Smooth muscle cell (in vitro differentiated cells): Measurements from ENCODE around the gene PHF12. TPM values are rescaled to one million over a fixed set of nuclear protein-coding genes. Genes with fewer than 3 reads are reported as not detected.

Source experiments
- DNase-seq: peaks from one replicate; lab custom pipeline; 2025; ENCODE audit not compliant: unreplicated experiment; lab: John Stamatoyannopoulos, UW
- H2AFZ ChIP-seq: fragments of 200-600 bp; sonication (generic); 2 replicates; pipeline ENCODE4 v1.6.0; 2016; ENCODE audit warnings: antibody characterized with exemption, low read depth, mild to moderate bottlenecking
- H3F3A ChIP-seq: fragments of 200-600 bp; sonication (generic); 2 replicates; pipeline ENCODE4 v1.6.0; 2017; ENCODE audit warnings: antibody characterized with exemption, low read depth
- H3K27ac ChIP-seq: fragments of 200-600 bp; sonication (generic); 2 replicates; pipeline ENCODE4 v1.5.1; 2016; ENCODE audit warnings: low read depth, mild to moderate bottlenecking
- H3K27me3 ChIP-seq: fragments of 200-600 bp; sonication (generic); 2 replicates; pipeline ENCODE4 v1.6.1; 2016; ENCODE audit warnings: low read depth, mild to moderate bottlenecking
- H3K36me3 ChIP-seq: fragments of 200-600 bp; sonication (generic); 2 replicates; pipeline ENCODE4 v1.5.1; 2016; ENCODE audit warnings: low read depth
- H3K4me1 ChIP-seq: fragments of 200-600 bp; sonication (generic); 2 replicates; pipeline ENCODE4 v1.5.1; 2016; ENCODE audit warnings: low read depth
- H3K4me2 ChIP-seq: fragments of 200-600 bp; sonication (generic); 2 replicates; pipeline ENCODE4 v1.6.0; 2016; ENCODE audit warnings: mild to moderate bottlenecking
- H3K4me3 ChIP-seq: fragments of 200-600 bp; sonication (generic); 2 replicates; pipeline ENCODE4 v1.5.1; 2016; ENCODE audit warnings: mild to moderate bottlenecking
- H3K79me2 ChIP-seq: fragments of 200-600 bp; sonication (generic); 2 replicates; pipeline ENCODE4 v1.6.0; 2016; ENCODE audit warnings: low read depth, mild to moderate bottlenecking
- H3K9ac ChIP-seq: fragments of 200-600 bp; sonication (generic); 2 replicates; pipeline ENCODE4 v1.6.0; 2016; ENCODE audit warnings: low read depth
- H3K9me3 ChIP-seq: fragments of 200-600 bp; sonication (generic); replicated peaks from 2 replicates; pipeline ENCODE4 v1.5.1; 2016; ENCODE audit warnings: low read depth
- H4K20me1 ChIP-seq: fragments of 200-600 bp; sonication (generic); 2 replicates; pipeline ENCODE4 v1.6.0; 2016; ENCODE audit warnings: low read depth
- WGBS: methylation state at CpG from one replicate; pipeline ENCODE4 v1.1.7; 2016; ENCODE audit warnings: low lambda C conversion rate; 5-methylcytosine and 5-hydroxymethylcytosine counted together
- polyA plus RNA-seq: library from polyadenylated mRNA; unstranded; fragments of >200 nt; fragmentation: Nextera tagmentation; extraction: Ambion mirVana; gene quantifications from 2 replicates; pipeline ENCODE4 v1.2.1, GENCODE V29; 2016
- total RNA-seq: library from RNA; depleted of rRNA; stranded (reverse); fragments of >200 nt; gene quantifications from 2 replicates; pipeline ENCODE4 v1.2.3, GENCODE V29; 2014
- TF ChIP-seq, protein P1 (sequence below): fragments of 200-600 bp; sonication (generic); IDR thresholded peaks from 2 replicates; pipeline ENCODE4 v1.5.1; 2017; ENCODE audit warnings: borderline replicate concordance, mild to moderate bottlenecking, antibody characterized with exemption; ENCODE audit not compliant: insufficient read depth, poor library complexity, severe bottlenecking

The PHF12 gene
- total and polyA plus RNA-seq, 2 experiments from 2014 or later, result 14.0 to 18.9 TPM

DNA sequence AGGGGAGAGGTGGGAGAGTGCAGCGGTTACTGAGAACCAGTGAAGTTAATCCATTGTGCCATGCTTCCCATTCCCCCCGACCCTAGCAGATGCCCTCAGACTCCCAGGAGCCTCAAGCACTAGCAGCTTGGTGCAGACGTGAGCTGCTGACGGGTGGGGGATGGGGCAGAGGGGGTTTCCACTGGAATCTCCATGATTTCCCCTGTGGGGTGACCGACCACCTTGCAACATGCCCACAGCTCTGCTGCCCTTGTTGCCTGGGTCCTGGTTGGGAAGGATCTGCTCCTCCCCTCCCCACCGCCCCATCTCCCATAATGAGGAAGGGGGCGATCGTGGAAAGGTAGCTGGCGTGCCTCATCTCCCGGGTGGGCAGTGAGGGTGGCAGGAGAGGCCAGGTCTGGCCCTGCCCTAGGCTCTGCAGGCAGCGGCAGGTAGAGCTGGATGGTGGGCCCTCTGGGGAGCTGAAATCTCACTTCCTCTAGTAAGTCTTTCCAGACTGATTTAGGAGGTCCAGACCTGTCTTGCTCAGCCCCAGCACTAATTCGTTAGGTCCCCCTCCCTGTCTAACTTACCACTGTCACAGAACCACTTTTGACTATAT lies 63.3 kb downstream of the PHF12 start:
- Histone ChIP-seq H4K20me1 (no peaks in the 10 kb centered on the region), H3K9me3 (no peaks in the 10 kb centered on the region), H3K79me2 (no peaks in the 10 kb centered on the region), H3K4me3 (no peak overlapping the region), H3K27me3 (no peaks in the 10 kb centered on the region), H2AFZ (no peak overlapping the region), H3K27ac (no peak overlapping the region), H3F3A (no peaks in the 10 kb centered on the region), H3K4me1 (no peaks in the 10 kb centered on the region), H3K4me2 (no peak overlapping the region), H3K36me3 (no peaks in the 10 kb centered on the region), H3K9ac (no peak overlapping the region)
- no peak for DNase-seq
- WGBS, result 95% methylated on average over 12 of the region's 12 CpGs
- TF ChIP-seq, protein P1, sequence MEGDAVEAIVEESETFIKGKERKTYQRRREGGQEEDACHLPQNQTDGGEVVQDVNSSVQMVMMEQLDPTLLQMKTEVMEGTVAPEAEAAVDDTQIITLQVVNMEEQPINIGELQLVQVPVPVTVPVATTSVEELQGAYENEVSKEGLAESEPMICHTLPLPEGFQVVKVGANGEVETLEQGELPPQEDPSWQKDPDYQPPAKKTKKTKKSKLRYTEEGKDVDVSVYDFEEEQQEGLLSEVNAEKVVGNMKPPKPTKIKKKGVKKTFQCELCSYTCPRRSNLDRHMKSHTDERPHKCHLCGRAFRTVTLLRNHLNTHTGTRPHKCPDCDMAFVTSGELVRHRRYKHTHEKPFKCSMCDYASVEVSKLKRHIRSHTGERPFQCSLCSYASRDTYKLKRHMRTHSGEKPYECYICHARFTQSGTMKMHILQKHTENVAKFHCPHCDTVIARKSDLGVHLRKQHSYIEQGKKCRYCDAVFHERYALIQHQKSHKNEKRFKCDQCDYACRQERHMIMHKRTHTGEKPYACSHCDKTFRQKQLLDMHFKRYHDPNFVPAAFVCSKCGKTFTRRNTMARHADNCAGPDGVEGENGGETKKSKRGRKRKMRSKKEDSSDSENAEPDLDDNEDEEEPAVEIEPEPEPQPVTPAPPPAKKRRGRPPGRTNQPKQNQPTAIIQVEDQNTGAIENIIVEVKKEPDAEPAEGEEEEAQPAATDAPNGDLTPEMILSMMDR, result no peak

DNA sequence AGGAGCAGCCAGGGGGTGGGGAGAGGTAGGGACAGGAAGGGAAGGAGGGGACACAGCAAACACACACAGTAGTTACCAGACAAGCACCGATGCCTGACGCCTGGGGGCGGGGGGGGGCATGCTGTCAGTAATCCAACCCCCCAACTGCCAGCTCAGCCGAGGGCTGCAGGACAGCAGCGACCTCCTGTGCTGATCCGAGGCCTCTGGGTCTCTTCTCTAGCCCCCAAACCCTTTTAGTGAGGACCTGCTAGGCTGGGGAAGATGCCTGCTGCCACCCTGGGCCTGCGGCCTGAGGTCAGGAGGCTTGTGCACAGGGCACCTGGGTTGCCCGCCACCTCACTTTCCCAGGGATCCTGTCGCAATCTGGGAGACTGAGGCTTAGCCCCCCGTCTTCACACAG lies 65.4 kb downstream of the PHF12 start:
- Histone ChIP-seq H3K79me2 (no peaks in the 10 kb centered on the region), H2AFZ (no peak overlapping the region), H3F3A (no peaks in the 10 kb centered on the region), H3K27me3 (no peaks in the 10 kb centered on the region), H3K4me2 (no peak overlapping the region), H3K9ac (no peak overlapping the region), H3K36me3 (no peaks in the 10 kb centered on the region), H3K9me3 (no peaks in the 10 kb centered on the region), H3K4me3 (no peak overlapping the region), H3K27ac (no peak overlapping the region), H3K4me1 (no peaks in the 10 kb centered on the region), H4K20me1 (no peaks in the 10 kb centered on the region)
- WGBS, result 90% methylated on average over 10 of the region's 10 CpGs
- DNase-seq, result no peak
- TF ChIP-seq, protein P1, result no peak

DNA sequence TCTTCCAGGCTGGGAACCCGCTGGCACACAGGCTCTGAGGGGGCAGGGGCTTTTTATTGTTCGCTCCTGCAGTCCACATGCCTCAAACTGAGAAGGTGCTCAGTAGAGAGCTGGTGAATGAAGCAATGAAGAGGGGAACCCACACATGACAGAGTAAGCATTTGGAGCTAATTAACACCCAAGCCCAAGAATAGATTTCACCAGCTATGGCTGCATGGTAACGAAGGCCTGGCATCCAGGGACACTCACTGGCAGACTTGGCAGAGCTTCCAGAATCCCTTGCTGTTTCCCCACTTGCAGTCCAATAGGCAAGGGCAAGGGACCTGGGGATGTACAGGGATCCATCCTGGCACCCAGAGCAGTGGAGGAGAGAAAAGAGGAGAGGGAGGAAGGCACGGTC lies 66.0 kb downstream of the PHF12 start:
- no peak overlapping the region for H3K9ac ChIP-seq
- WGBS, result 98% methylated on average over 4 of the region's 4 CpGs
- H3K4me3 ChIP-seq, result no peak overlapping the region
- TF ChIP-seq, protein P1, result no peak
- no peaks in the 10 kb centered on the region for H3K4me1 ChIP-seq
- no peaks in the 10 kb centered on the region for H4K20me1 ChIP-seq
- no peak for DNase-seq
- H3K36me3 ChIP-seq, result no peaks in the 10 kb centered on the region
- H3K4me2 ChIP-seq, result no peak overlapping the region
- no peak overlapping the region for H2AFZ ChIP-seq
- H3F3A ChIP-seq, result no peaks in the 10 kb centered on the region
- H3K27me3 ChIP-seq, result no peaks in the 10 kb centered on the region
- no peaks in the 10 kb centered on the region for H3K9me3 ChIP-seq
- no peak overlapping the region for H3K27ac ChIP-seq
- H3K79me2 ChIP-seq, result no peaks in the 10 kb centered on the region
